Stimulated activated CD8-positive, alpha-beta memory T cell treated with anti-CD3 and anti-CD28 coated beads, Interleukin-4, amount 100 ng/mL, for 1 hour (primary cell): ENCODE results near the gene PRSS36.
"Not testable (repeated sequence)": the region's sequence is repeated elsewhere in the genome, so short reads cannot be mapped to it uniquely, and the experiment has no call there.

Experiments used
- DNase-seq, 2 donors: peaks; one replicate each; pipeline ENCODE4 v3.0.0-alpha.2; 2020; ENCODE audit warnings: low read depth in 2 of 2, low spot score in 1 of 2

Gene PRSS36

GRCh38 chr16:31184888-31185287 lies 35.0 kb upstream of the PRSS36 start:
- DNase-seq = no peak

DNA sequence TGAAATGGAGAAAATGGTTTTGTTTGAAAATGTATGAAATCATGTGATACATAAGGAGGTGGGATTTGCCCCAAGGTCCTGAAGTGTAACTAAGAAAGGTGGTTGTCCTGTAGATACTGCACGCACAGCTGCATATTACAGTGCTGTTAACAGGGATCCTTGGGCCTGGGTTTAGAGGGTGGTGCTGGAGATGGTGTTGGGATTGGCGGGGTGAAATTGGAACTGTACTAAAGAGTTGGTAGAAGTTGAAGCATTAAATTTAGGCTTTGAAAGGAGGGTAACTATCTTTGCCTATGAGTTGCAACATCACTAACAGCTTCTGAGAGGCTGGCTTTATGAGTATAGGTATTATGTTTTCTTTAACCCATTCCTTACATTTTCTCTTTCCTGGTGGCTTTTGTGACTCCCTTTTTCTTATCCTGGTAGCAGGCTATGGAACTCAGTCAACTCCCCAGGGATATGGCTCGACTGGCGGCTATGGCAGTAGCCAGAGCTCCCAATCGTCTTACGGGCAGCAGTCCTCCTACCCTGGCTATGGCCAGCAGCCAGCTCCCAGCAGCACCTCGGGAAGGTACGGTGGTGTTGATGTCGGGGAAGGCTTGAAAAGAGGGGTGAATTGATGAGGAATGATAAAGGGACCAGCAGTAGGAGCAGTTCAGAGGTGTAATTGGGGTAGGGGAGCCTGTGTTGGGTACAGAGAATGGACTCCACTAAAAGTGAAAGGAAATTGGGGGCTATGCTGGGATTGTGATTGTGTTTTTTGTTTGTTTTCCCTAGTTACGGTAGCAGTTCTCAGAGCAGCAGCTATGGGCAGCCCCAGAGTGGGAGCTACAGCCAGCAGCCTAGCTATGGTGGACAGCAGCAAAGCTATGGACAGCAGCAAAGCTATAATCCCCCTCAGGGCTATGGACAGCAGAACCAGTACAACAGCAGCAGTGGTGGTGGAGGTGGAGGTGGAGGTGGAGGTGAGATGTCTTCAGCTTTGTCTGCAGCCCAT lies 33.9 kb upstream of the PRSS36 start:
- DNase-seq = no peak

DNA sequence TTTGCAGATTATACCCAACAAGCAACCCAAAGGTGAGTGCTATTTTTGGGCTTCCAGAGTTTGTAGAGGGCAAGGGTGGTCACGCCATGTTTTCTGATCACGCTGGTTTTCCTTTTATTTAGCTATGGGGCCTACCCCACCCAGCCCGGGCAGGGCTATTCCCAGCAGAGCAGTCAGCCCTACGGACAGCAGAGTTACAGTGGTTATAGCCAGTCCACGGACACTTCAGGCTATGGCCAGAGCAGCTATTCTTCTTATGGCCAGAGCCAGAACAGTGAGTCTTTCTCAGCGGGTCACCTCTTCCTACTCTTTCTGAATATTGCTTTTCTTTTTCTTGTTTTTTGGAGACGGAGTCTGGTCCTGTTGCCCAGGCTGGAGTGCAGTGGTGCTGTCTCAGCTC lies 32.5 kb upstream of the PRSS36 start:
- no peak for DNase-seq

- DNase-seq = no peak
Measured at GRCh38 chr16:31181102-31181830, 31.4 kb upstream of the PRSS36 start.

DNA sequence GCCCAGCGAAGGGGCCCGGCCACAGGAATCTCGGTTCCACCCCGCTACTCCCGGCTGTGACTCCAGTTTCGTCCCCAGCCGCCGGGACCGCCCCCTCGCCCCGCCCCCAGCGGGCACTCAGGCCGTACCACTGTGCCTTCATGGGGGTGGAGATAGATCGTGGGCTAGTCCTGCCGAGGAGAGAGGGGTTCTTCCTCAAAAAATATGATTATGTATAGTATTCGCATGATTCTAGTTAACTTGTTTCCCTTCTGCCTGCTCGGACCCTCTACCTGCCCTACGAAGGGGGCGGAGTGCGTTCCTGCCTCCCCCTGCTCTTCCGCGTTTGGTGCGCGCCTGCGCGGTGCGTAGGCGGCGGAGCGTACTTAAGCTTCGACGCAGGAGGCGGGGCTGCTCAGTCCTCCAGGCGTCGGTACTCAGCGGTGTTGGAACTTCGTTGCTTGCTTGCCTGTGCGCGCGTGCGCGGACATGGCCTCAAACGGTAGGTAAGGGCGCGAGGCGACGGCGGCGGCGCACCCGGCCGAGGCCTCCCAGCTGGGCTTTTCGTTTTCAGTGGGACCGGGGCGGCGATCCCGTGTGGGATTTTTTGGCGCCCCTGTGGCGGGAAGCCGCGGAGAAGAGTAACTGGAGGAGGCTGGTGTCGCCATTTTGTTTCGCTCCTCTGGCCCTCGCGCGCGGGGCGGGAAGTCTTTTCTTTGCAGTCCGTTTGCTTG lies 30.0 kb upstream of the PRSS36 start, which contains the start of gene FUS:
TSS of gene FUS (plus strand) at position 393 of the 713 bp plus-strand sequence. CDS start at position 469, 76 bp downstream.
- peak; percentile 85 to 89 for DNase-seq

DNA sequence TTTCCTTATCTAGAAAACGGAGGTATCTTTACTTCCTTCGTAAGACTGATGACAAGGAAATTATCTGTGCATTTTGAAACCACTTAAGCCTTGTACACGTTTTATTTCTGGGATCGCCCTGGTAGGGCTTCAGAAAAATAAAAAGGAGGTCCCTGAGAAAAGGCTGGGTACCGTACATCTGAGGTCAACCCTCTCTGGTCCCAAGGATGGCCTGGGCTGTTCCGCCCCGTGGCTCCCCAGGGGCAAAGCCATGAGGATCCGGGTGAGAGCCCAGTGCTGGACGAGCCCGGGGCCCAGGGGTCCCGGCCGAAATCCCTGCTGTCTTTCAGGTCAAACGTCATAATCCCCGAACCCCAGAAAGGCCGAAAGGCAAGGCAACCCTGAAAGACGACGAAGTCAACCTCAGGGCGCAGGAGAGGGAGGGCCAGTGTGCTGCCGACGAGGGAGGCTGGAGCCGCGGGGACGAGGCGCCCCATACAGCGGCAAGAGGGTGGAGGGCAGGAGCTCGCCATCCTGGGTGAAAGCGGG lies 29.4 kb upstream of the PRSS36 start:
- no peak for DNase-seq

GRCh38 chr16:31177136-31177535 lies 27.3 kb upstream of the PRSS36 start:
- DNase-seq = no peak

DNA sequence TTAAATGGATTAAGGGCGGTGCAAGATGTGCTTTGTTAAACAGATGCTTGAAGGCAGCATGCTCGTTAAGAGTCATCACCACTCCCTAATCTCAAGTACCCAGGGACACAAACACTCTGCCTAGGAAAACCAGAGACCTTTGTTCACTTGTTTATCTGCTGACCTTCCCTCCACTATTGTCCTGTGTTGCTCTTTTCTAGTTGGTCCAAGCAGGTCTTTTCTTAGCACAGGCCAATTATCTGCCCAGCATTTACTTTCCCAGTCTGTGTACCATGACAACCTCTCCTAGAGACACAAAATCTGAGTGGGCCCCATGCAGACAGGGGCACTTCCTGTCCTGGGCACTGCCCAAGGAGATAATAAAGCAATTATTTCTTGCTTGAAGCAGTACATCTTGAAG lies 20.2 kb upstream of the PRSS36 start:
- DNase-seq = not testable (repeated sequence)

DNA sequence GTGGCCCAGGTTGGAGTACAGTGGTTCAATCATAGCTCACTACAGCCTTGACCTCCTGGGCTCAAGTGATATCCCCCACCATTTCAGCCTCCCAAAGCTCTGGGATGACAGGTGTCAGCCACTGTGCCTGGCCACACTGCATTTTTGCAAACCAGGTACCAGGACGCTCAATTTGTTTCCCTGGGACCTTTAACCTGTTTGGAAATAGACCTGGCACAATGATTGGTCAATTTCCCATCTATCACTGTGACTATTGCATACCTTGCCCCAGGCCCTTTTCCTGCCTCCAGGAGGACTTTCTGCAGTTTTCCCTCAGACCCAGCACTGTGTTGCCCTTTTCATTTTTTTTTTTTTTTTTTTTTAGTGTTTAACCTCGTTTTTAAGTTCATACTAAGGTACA lies 19.0 kb upstream of the PRSS36 start:
- DNase-seq = no peak

DNA sequence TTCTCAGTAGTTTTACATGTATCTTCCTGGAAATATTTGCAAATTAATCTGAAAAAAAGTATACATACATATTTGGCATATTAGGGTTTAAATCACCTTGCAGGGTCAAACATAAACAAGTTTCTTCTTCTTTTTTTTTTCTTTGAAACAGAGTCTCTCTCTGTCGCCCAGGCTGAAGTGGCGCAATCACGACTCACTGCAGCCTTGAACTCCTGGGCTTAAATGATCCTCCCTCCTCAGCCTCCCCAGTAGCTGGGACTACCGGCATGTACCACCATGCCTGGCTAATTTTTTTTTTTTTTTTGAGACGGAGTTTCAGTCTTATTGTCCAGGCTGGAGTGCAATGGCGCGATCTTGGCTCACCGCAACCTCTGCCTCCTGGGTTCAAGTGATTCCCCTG lies 17.4 kb upstream of the PRSS36 start:
- DNase-seq = no peak

DNA sequence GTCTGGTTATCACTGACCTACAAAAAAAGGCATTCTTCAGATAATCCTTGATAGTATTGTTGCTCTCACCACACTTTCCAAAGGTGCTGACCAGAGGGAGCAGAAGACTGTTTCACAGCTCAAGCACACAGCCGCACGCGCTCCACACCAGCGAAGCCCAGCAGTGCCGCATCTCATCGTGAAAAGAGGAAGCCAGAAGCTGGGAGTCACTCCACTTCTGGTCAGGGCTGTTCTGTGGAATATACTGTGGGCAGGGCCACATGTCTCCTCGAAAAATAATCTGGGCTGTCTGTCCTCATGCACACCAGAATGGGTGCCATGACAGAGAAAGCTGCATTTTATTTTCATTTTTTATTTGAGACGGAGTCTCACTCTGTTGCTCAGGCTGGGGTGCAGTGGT lies 7.3 kb upstream of the PRSS36 start:
- no peak for DNase-seq

GRCh38 chr16:31150976-31151375 lies 1.1 kb upstream of the PRSS36 start:
- not testable (repeated sequence) for DNase-seq

- no peak for DNase-seq
Measured at GRCh38 chr16:31149332-31149731, 534 bp downstream of the PRSS36 start.

DNA sequence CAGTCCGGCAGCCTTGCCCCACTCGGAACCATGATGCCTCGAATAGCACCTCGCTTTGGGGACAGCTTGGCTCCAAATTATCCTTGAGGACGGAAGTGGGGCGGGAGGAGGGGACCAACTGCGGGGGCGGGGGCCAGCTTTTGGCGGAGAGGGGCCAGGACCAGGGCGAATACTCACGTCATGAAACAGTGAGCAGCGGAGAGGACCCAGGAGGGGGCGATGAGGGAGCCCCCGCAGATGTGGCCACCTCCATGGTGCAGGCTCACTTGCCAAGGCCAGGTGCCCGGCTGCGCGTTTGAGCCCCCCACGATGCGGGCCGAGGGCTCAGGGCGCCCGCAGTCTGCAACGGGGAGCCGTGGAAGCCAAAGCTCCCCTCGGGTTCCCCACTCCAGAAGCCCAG lies 970 bp downstream of the PRSS36 start:
- no peak for DNase-seq

DNA sequence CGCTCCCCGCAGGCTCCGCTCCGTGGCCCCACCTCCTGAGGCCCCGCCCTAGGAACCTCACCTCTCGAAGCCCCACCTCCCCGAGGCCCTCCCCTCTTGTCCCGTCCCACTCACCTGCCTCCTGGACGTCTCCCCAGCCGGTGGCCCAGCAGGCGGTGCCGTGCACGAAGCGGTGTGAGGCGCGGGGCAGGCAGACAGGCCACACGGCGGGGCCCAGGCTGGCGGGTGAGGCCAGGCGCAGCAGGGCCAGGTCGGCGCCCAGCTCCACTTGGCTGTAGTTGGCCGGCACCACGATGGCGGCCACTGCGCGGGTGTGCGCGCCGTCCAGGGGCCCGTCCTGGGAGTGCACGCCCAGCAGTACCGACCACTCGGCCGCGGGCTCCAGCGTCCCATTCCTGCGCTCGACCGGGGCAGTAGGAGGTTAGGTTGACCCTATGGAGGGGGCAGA lies 1.6 kb downstream of the PRSS36 start:
- DNase-seq = no peak

DNA sequence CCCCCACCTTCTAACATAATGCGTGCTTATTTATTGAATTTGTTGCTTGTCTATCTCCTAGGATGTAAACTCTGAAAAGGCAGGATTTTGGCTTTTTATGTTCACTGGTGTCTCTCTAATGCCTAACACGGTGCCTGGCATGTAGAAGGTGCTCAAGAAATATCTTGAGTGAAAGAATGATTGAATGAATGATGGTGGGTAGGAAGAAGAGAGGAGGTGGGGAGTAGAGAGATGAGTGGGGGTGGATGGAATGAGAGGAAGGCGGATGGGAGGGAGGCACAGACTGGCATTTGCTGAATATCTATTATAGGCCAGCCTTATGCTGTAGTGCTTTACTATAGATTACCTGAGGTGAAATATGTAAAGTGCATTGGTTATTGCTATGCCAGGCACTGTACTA lies 2.3 kb downstream of the PRSS36 start:
- no peak for DNase-seq

DNA sequence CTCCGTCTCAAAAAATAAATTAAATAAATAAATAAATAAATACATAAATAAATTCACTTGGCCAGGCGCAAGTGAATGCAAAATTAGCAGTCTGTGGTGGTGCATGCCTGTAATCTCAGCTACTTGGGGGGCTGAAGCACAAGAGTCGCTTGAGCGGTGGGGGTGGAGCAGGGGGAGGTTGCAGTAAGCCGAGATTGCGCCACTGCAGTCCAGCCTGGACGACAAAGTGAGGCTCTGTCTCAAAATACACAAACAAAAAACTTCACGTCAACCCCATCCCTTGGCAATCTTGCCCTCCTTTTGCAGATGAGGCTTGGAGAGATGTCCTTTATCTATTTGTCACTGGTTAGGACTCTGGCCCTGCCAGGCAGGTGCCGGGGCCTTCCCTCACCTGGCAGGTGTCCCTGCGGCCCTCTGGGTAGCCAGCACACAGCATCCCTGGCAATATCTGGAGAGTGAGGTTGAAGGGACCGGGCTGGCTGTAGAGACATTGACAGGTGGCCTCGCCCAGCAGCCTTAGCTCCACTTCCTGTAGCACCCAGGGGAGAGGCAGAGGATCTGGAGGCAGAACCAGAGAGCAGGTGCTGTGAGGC lies 4.4 kb downstream of the PRSS36 start:
- DNase-seq = no peak

- not testable (repeated sequence) for DNase-seq
Measured at GRCh38 chr16:31144418-31144817, 5.4 kb downstream of the PRSS36 start.

DNA sequence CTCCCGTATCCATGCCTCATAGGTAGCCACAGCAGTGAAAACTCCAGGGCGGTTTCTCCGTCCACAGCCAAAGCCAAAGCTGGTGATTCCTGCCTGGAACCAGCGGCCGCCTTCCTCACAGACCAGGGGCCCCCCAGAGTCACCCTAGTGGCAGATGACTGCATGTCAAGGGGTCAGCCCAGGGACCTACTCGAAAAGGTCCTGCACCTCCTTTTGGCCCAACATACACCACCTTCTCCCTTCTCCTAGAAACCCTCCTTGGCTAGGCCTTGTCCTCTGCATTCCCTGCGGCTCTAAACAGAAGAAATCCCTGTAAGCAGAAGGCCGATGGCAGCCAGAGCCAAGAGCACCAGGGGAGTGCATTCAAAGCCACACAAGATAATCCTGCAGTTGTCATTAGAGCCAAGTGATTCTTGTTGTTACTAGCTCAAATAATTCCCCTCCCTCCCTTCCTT lies 6.1 kb downstream of the PRSS36 start:
- no peak for DNase-seq

GRCh38 chr16:31143011-31143693 lies 6.7 kb downstream of the PRSS36 start:
- DNase-seq = no peak
